Natural killer cell (primary cell): ENCODE data around the gene SPEF1. TPM values are rescaled to one million over a fixed set of nuclear protein-coding genes. Genes with fewer than 3 reads are reported as not detected.

Source experiments
- ATAC-seq, 3 donors: fragments of 150-1000 bp in 2 of 3; fragments of 200-7000 bp in 1 of 3; cut with Tn5 transposase; 1 replicate in 1 of 3; 2 replicates in 2 of 3; pipeline ENCODE4 v1.10.0; 2021; ENCODE audit warnings: mild to moderate bottlenecking in 2 of 3, moderate library complexity in 2 of 3
- DNase-seq, 2 donors: peaks; one replicate each; pipeline versions ENCODE4 v3.0.0 to v3.0.0-alpha.2; 2013 to 2021; ENCODE audit warnings: mixed read lengths in 1 of 2
- H3K27ac ChIP-seq: one replicate; pipeline ENCODE4 v1.5.1; 2013; ENCODE audit warnings: mild to moderate bottlenecking, low read length
- H3K27me3 ChIP-seq: one replicate; pipeline ENCODE4 v1.6.1; 2013; ENCODE audit warnings: low read length; ENCODE audit not compliant: control insufficient read depth, insufficient read depth
- H3K36me3 ChIP-seq: one replicate; pipeline ENCODE4 v1.6.1; 2013; ENCODE audit warnings: low read length; ENCODE audit not compliant: control insufficient read depth, insufficient read depth
- H3K4me1 ChIP-seq: one replicate; pipeline ENCODE4 v1.6.1; 2013; ENCODE audit warnings: low read length; ENCODE audit not compliant: control insufficient read depth, insufficient read depth
- H3K4me3 ChIP-seq: one replicate; pipeline ENCODE4 v1.5.1; 2013; ENCODE audit warnings: low read length
- H3K9me3 ChIP-seq: one replicate; pipeline ENCODE4 v1.6.1; 2013; ENCODE audit warnings: low read length; ENCODE audit not compliant: control insufficient read depth, insufficient read depth
- H3K27ac Mint-ChIP-seq, 2 donors: one replicate each; pipeline ENCODE4 v1.8.0; 2022; ENCODE audit warnings: mild to moderate bottlenecking in 2 of 2, mixed read lengths in 2 of 2, moderate library complexity in 1 of 2
- H3K27me3 Mint-ChIP-seq, 2 donors: one replicate each; pipeline ENCODE4 v1.8.0; 2022; ENCODE audit warnings: low read depth in 2 of 2, mixed read lengths in 2 of 2
- H3K36me3 Mint-ChIP-seq: one replicate; pipeline ENCODE4 v1.8.0; 2022; ENCODE audit warnings: mixed read lengths
- H3K4me1 Mint-ChIP-seq, 2 donors: one replicate each; pipeline ENCODE4 v1.8.0; 2022; ENCODE audit warnings: mixed read lengths in 2 of 2
- H3K4me3 Mint-ChIP-seq: one replicate; pipeline ENCODE4 v1.8.0; 2022; ENCODE audit warnings: mild to moderate bottlenecking, moderate library complexity, mixed read lengths
- H3K9me3 Mint-ChIP-seq, 2 donors: one replicate each; pipeline ENCODE4 v1.8.0; 2022; ENCODE audit warnings: mixed read lengths in 2 of 2
- WGBS: methylation state at CpG from one replicate; pipeline ENCODE4 v1.1.7; 2013; ENCODE audit warnings: missing lambda C conversion rate; ENCODE audit not compliant: insufficient coverage; 5-methylcytosine and 5-hydroxymethylcytosine counted together
- intact Hi-C: fragments of 100-400 bp; cut with micrococcal nuclease; formaldehyde crosslinking; loops from one replicate; pipeline ENCODE4 v1.14.2; 2022
- total RNA-seq, 4 donors: library from RNA; stranded (reverse); fragments of 120-200 nt in 1 of 4; gene quantifications; one replicate each; pipeline versions ENCODE4 v1.2.3 to v1.2.4, GENCODE V29; 2013 to 2022
- TF ChIP-seq, protein P1 (sequence below): fragments of 200-600 bp; IDR thresholded peaks from one replicate; pipeline ENCODE4 v1.8.0; 2022; ENCODE audit warnings: antibody characterized with exemption

Gene SPEF1
- total RNA-seq, 3 donors from 2014 or later (not counting 1 experiment from before 2014, with no cell fraction given), result 0.23 TPM; not detected in 2

DNA sequence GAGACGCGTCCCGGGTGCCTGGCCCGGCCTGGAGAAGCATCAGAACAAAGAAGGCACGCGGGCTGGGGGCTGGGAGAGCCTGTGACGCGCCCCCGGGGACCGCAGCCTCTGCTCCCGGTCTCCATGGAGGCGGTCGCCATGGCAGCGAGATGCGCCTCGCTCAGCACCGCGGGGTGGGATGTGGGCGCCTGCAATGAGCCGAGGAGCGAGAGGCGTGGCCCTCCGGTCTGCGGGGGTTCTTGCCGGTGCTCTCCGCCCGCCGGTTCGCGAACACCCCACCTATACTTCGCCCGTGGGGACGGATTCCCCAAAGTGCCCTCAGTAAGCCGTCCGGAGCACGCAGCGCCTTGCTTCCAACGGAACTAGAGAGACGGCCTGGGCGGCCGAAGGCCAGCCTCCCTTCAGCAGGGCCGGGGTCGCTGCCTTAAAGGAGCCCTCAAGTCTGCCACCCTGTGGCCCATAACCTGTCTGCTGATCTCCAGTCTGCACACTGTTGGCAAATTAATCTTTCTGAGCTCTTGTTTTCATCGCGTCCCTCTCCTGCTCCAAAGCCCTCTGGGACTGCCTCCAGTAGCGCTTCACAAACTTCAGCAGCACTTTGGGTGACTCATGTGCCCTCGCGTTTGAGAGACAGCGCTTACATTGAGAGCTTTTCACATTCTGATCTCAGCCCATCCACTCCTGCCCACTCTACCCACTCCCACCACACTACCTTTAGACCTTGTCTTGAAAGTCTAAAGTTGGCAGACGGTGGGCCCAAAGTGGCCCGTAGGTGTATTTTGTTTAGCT is 12.7 kb downstream of the SPEF1 start:
- no peaks in the 10 kb centered on the region for H3K36me3 Mint-ChIP-seq
- 3% methylated on average over 51 of the region's 51 CpGs for WGBS
- Histone ChIP-seq H3K9me3 (no peaks in the 10 kb centered on the region), H3K27me3 (no peaks in the 10 kb centered on the region), H3K27ac (peak overlapping the region; percentile 98), H3K4me1 (peaks cover 45% of the 10 kb centered on the region), H3K4me3 (peak overlapping the region; percentile 91), H3K36me3 (no peaks in the 10 kb centered on the region)
- no peaks in the 10 kb centered on the region for H3K9me3 Mint-ChIP-seq
- peak overlapping the region; percentile 83 to 94 for H3K27ac Mint-ChIP-seq
- intact Hi-C loops, result loop anchor here (1.0 kb wide), 2 partner anchors 27 to 52 kb away; partner anchors contain the start of gene AP5S1
- H3K4me1 Mint-ChIP-seq, result peaks cover 5 to 33% of the 10 kb centered on the region in 2 donors
- ATAC-seq (peak; percentile 41 to 55 (median 47)), DNase-seq (peak; percentile 67 to 94)
- H3K4me3 Mint-ChIP-seq, result peak overlapping the region; percentile 88
- no peaks in the 10 kb centered on the region for H3K27me3 Mint-ChIP-seq
- TF ChIP-seq, protein P1, sequence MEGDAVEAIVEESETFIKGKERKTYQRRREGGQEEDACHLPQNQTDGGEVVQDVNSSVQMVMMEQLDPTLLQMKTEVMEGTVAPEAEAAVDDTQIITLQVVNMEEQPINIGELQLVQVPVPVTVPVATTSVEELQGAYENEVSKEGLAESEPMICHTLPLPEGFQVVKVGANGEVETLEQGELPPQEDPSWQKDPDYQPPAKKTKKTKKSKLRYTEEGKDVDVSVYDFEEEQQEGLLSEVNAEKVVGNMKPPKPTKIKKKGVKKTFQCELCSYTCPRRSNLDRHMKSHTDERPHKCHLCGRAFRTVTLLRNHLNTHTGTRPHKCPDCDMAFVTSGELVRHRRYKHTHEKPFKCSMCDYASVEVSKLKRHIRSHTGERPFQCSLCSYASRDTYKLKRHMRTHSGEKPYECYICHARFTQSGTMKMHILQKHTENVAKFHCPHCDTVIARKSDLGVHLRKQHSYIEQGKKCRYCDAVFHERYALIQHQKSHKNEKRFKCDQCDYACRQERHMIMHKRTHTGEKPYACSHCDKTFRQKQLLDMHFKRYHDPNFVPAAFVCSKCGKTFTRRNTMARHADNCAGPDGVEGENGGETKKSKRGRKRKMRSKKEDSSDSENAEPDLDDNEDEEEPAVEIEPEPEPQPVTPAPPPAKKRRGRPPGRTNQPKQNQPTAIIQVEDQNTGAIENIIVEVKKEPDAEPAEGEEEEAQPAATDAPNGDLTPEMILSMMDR, result peak; percentile 53

DNA sequence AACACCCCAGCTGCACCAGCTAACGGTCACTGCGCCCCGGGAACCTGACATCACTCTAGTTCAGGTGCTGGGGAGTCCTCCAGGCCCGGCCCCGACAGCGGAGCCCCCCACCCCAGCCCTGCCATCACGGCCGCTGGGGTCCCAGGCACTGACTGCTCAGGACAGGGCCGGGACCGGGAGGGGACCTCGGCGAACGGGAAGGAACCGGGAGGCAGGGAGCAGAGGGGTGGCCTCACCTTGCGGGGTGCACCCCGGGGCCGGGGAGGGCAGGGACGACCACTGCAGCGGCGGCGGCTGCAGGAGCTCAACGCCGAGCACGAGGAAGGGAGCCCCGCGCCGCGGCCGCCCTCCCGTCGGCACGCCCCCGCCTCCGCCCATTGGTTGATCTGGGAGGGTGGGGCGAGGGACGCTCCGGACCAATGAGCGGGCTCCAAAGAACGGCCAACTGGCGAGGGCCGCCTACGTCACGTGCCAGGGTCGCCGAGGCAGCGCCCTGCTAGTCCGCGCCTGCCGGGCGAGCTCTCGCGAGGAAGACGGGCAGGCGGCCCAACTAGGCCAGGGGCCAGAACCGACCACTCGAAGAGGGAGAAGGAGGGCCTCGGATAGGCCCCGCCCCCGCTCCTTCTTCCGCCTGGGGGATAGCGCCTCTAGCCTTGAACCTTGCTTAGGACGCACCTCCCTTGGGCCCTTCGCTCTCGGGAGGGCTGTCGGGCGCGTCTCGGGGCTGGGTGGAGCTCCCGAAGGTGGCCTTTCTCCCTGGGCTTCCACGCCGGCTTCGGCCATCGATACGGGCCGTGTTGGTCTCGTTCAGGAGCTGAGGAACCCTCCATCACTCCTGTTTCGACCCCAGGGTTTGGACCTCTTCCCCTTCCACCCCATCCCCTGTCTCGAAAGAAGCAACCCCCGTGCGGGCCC is 13.6 kb downstream of the SPEF1 start, which contains the start of gene ADISSP:
Gene ADISSP, minus strand, starts transcription at position 327 of the 915 bp plus-strand sequence. CDS start 7,653 bp downstream, outside the sequence.
- Mint-ChIP-seq H3K27ac (peak within 1 kb of the TSS; percentile 83 to 94), H3K36me3 (no peaks in the 10 kb centered on the region), H3K4me1 (peaks cover 5 to 33% of the 10 kb centered on the region in 2 donors), H3K4me3 (peak within 1 kb of the TSS; percentile 88), H3K27me3 (no peaks in the 10 kb centered on the region), H3K9me3 (no peaks in the 10 kb centered on the region)
- Histone ChIP-seq H3K27me3 (no peaks in the 10 kb centered on the region), H3K27ac (peak within 1 kb of the TSS; percentile 98), H3K4me1 (peaks cover 45% of the 10 kb centered on the region), H3K36me3 (no peaks in the 10 kb centered on the region), H3K4me3 (peak within 1 kb of the TSS; percentile 91), H3K9me3 (no peaks in the 10 kb centered on the region)
- intact Hi-C loops, result loop anchor here (1.0 kb wide), 2 partner anchors 28 to 53 kb away; partner anchors contain the start of gene AP5S1
- WGBS, result under 1% methylated on average over 80 of the region's 80 CpGs
- TF ChIP-seq, protein P1, result no peak
- ATAC-seq, result peak; percentile 87 to 96 (median 91)
- DNase-seq, result peak; percentile 96 to 98

DNA sequence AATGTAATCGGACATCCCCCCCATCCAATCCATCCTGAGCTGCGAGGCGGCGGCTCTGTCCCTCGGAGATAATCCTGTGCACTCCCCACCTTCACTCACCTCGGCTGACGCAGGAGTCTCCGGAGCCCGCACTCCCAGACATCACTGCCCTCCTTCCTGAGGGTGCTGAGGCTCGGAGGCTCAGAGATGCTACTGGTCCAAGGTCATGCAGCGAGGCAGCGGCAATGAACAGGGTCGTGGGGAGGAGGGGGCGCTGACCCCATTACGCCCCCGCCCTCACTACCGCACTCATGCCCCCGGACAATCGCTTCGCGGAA is 14.2 kb downstream of the SPEF1 start:
- no peak overlapping the region for H3K27ac ChIP-seq

More for the DNA sequence above, 14.2 kb downstream of the SPEF1 start:
- intact Hi-C loops, result no loop called here
- Mint-ChIP-seq H3K27ac (peak overlapping the region in 1 of 2 donors; percentile 94), H3K27me3 (no peaks in the 10 kb centered on the region), H3K4me1 (peaks cover 5 to 33% of the 10 kb centered on the region in 2 donors), H3K36me3 (no peaks in the 10 kb centered on the region), H3K9me3 (no peaks in the 10 kb centered on the region), H3K4me3 (peak overlapping the region; percentile 76)
- under 1% methylated on average over 20 of the region's 21 CpGs for WGBS
- H3K9me3 ChIP-seq, result no peaks in the 10 kb centered on the region
- no peaks in the 10 kb centered on the region for H3K36me3 ChIP-seq
- H3K4me3 ChIP-seq, result peak overlapping the region; percentile 81
- DNase-seq (peak in 1 of 2 donors; percentile 54), ATAC-seq (no peak)
- TF ChIP-seq, protein P1, result no peak
- peaks cover 45% of the 10 kb centered on the region for H3K4me1 ChIP-seq
- no peaks in the 10 kb centered on the region for H3K27me3 ChIP-seq
